ENCODE data around the gene AGMO. TPM values are rescaled to one million over a fixed set of nuclear protein-coding genes. Genes with fewer than 3 reads are reported as not detected.

The AGMO gene
- total and polyA plus RNA-seq, 2 donors (not counting 1 experiment from before 2014, with no cell fraction given): 0.06 TPM; not detected in 1

- no peak overlapping the region for H3K4me2 ChIP-seq (ENCODE audit: extremely low read depth, insufficient read depth, low read length)
- no peaks in the 10 kb centered on the region for H3K4me1 ChIP-seq (ENCODE audit: control insufficient read depth, extremely low read depth, insufficient read depth, low read length)
- no peaks in the 10 kb centered on the region for H3K27me3 ChIP-seq (ENCODE audit: control insufficient read depth, insufficient read depth, low read length)
- H3K9me3 ChIP-seq (ENCODE audit: control insufficient read depth, insufficient read depth, low read depth, low read length): no peaks in the 10 kb centered on the region
- H3K4me3 ChIP-seq (replicated peaks in 1 of 4; ENCODE audit: control extremely low read depth in 1 of 4, insufficient read depth in 1 of 4, low read depth in 3 of 4, low read length in 4 of 4): no peak overlapping the region
- no peak overlapping the region for H3K9ac ChIP-seq (ENCODE audit: insufficient read depth, low read length)
- no peak for DNase-seq (ENCODE audit: low read depth in 2 of 2)
- no peak overlapping the region for H2AFZ ChIP-seq (ENCODE audit: low read length)
- no peak for TF ChIP-seq CTCF (conservative IDR thresholded peaks at IDR 0.05 in 1 of 2, IDR thresholded peaks at IDR 0.05 in 1 of 2; ENCODE audit: low read depth in 1 of 2, low read length in 2 of 2)
- no peak for TF ChIP-seq EZH2 (IDR thresholded peaks at IDR 0.05; ENCODE audit: low read length, missing control alignments)
- no peaks in the 10 kb centered on the region for H3K36me3 ChIP-seq (ENCODE audit: control insufficient read depth, insufficient read depth, low read length)
- H4K20me1 ChIP-seq (ENCODE audit: control insufficient read depth, extremely low read depth, insufficient read depth, low read length): no peaks in the 10 kb centered on the region
- H3K27ac ChIP-seq (ENCODE audit: insufficient read depth, low read length): no peak overlapping the region
- H3K79me2 ChIP-seq (ENCODE audit: control insufficient read depth, insufficient read depth, low read length): no peaks in the 10 kb centered on the region
Observed at GRCh38 chr7:15315678-15316077, 246.1 kb downstream of the AGMO start.

- Histone ChIP-seq H2AFZ (ENCODE audit: low read length) (no peak overlapping the region), H4K20me1 (ENCODE audit: control insufficient read depth, extremely low read depth, insufficient read depth, low read length) (no peaks in the 10 kb centered on the region), H3K79me2 (ENCODE audit: control insufficient read depth, insufficient read depth, low read length) (no peaks in the 10 kb centered on the region), H3K36me3 (ENCODE audit: control insufficient read depth, insufficient read depth, low read length) (no peaks in the 10 kb centered on the region), H3K4me3 (replicated peaks in 1 of 4; ENCODE audit: control extremely low read depth in 1 of 4, insufficient read depth in 1 of 4, low read depth in 3 of 4, low read length in 4 of 4) (no peak overlapping the region), H3K4me1 (ENCODE audit: control insufficient read depth, extremely low read depth, insufficient read depth, low read length) (no peaks in the 10 kb centered on the region), H3K4me2 (ENCODE audit: extremely low read depth, insufficient read depth, low read length) (no peak overlapping the region), H3K27ac (ENCODE audit: insufficient read depth, low read length) (no peak overlapping the region), H3K9ac (ENCODE audit: insufficient read depth, low read length) (no peak overlapping the region), H3K27me3 (ENCODE audit: control insufficient read depth, insufficient read depth, low read length) (no peaks in the 10 kb centered on the region), H3K9me3 (ENCODE audit: control insufficient read depth, insufficient read depth, low read depth, low read length) (no peaks in the 10 kb centered on the region)
- TF ChIP-seq EZH2 (IDR thresholded peaks at IDR 0.05; ENCODE audit: low read length, missing control alignments) (no peak), CTCF (conservative IDR thresholded peaks at IDR 0.05 in 1 of 2, IDR thresholded peaks at IDR 0.05 in 1 of 2; ENCODE audit: low read depth in 1 of 2, low read length in 2 of 2) (no peak)
- DNase-seq (ENCODE audit: low read depth in 2 of 2): no peak
Observed at GRCh38 chr7:15314922-15315321, 246.9 kb downstream of the AGMO start.

GRCh38 chr7:15313361-15313760 is 248.5 kb downstream of the AGMO start:
- DNase-seq (ENCODE audit: low read depth in 2 of 2): peak in 1 of 2 donors; percentile 8
- TF ChIP-seq EZH2 (IDR thresholded peaks at IDR 0.05; ENCODE audit: low read length, missing control alignments) (no peak), CTCF (conservative IDR thresholded peaks at IDR 0.05 in 1 of 2, IDR thresholded peaks at IDR 0.05 in 1 of 2; ENCODE audit: low read depth in 1 of 2, low read length in 2 of 2) (no peak)

More at GRCh38 chr7:15313361-15313760, 248.5 kb downstream of the AGMO start:
- H3K27me3 ChIP-seq (ENCODE audit: control insufficient read depth, insufficient read depth, low read length): no peaks in the 10 kb centered on the region
- H3K36me3 ChIP-seq (ENCODE audit: control insufficient read depth, insufficient read depth, low read length): no peaks in the 10 kb centered on the region
- H4K20me1 ChIP-seq (ENCODE audit: control insufficient read depth, extremely low read depth, insufficient read depth, low read length): no peaks in the 10 kb centered on the region
- H3K9ac ChIP-seq (ENCODE audit: insufficient read depth, low read length): no peak overlapping the region
- H3K4me2 ChIP-seq (ENCODE audit: extremely low read depth, insufficient read depth, low read length): no peak overlapping the region
- H3K27ac ChIP-seq (ENCODE audit: insufficient read depth, low read length): no peak overlapping the region
- H3K9me3 ChIP-seq (ENCODE audit: control insufficient read depth, insufficient read depth, low read depth, low read length): no peaks in the 10 kb centered on the region
- H3K4me3 ChIP-seq (replicated peaks in 1 of 4; ENCODE audit: control extremely low read depth in 1 of 4, insufficient read depth in 1 of 4, low read depth in 3 of 4, low read length in 4 of 4): no peak overlapping the region
- no peak overlapping the region for H2AFZ ChIP-seq (ENCODE audit: low read length)
- H3K79me2 ChIP-seq (ENCODE audit: control insufficient read depth, insufficient read depth, low read length): no peaks in the 10 kb centered on the region
- H3K4me1 ChIP-seq (ENCODE audit: control insufficient read depth, extremely low read depth, insufficient read depth, low read length): no peaks in the 10 kb centered on the region
